Large intestine (tissue), 3 donors: Measurements from ENCODE around the gene BCAM. TPM values are rescaled to one million over a fixed set of nuclear protein-coding genes. Genes with fewer than 3 reads are reported as not detected.

Experiments used
- DNase-seq, 2 donors: peaks; one replicate each; pipeline versions ENCODE4 v3.0.0 to v3.0.0-alpha.2; 2013
- H3K27ac ChIP-seq: one replicate; pipeline ENCODE4 v1.5.1; 2013; ENCODE audit warnings: low read length
- H3K27me3 ChIP-seq: 2 replicates; pipeline ENCODE4 v1.6.1; 2013; ENCODE audit warnings: low read length; ENCODE audit not compliant: control insufficient read depth, insufficient read depth
- H3K36me3 ChIP-seq: 2 replicates; pipeline ENCODE4 v1.6.1; 2013; ENCODE audit warnings: low read length; ENCODE audit not compliant: control insufficient read depth, insufficient read depth
- H3K4me1 ChIP-seq: one replicate; pipeline ENCODE4 v1.6.1; 2013; ENCODE audit warnings: low read length; ENCODE audit not compliant: control insufficient read depth, insufficient read depth
- H3K4me3 ChIP-seq: one replicate; pipeline ENCODE4 v1.5.1; 2013; ENCODE audit warnings: low read length
- H3K9me3 ChIP-seq: one replicate; pipeline ENCODE4 v1.6.1; 2013; ENCODE audit warnings: mild to moderate bottlenecking, low read depth, low read length, moderate library complexity; ENCODE audit not compliant: control insufficient read depth
- WGBS: methylation state at CpG from one replicate; pipeline ENCODE4 v1.1.5; 2013; ENCODE audit warnings: low lambda C conversion rate; ENCODE audit not compliant: insufficient coverage; 5-methylcytosine and 5-hydroxymethylcytosine counted together
- polyA plus RNA-seq: library from polyadenylated mRNA; unstranded; fragments of 120-200 nt; gene quantifications from one replicate; pipeline ENCODE4 v1.2.1, GENCODE V29; 2013

BCAM gene
- polyA plus RNA-seq, 1 donor: 154 TPM

DNA sequence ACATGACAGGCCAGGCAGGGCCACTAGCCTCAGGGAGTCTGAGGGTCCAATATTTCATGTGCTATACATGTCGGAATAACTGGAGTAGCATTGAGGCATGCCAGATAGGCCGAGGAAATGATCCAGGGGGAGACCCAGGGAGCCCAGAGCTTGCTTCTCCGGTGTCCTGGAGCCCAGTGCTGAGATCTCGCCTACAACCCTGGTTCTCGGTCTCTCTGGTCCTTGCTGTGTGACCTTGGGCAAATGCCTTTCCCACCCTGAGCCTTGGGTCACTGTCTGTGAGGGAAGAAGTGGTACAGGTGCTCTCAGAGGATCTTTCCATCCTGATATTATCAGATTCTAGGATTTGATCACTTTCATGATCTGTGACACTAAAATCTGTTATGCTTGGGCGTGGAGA is 19.9 kb upstream of the BCAM start:
- DNase-seq: no peak
- no CpG with 5 or more reads among the region's 6 CpGs for WGBS
- H3K36me3 ChIP-seq: peaks cover 61% of the 10 kb centered on the region

GRCh38 chr19:44789943-44790483 is 18.9 kb upstream of the BCAM start:
- Histone ChIP-seq H3K27me3 (no peaks in the 10 kb centered on the region), H3K4me1 (no peaks in the 10 kb centered on the region), H3K36me3 (peaks cover 62% of the 10 kb centered on the region), H3K27ac (no peak overlapping the region), H3K4me3 (no peak overlapping the region), H3K9me3 (no peaks in the 10 kb centered on the region)
- no peak for DNase-seq
- WGBS: no CpG with 5 or more reads among the region's 13 CpGs

More for the DNA sequence above, 19.9 kb upstream of the BCAM start:
- Histone ChIP-seq H3K4me3 (no peak overlapping the region), H3K4me1 (peaks cover 4% of the 10 kb centered on the region), H3K27me3 (no peaks in the 10 kb centered on the region), H3K27ac (no peak overlapping the region), H3K9me3 (no peaks in the 10 kb centered on the region)

- Histone ChIP-seq H3K4me3 (no peak overlapping the region), H3K36me3 (peaks cover 64% of the 10 kb centered on the region), H3K9me3 (no peaks in the 10 kb centered on the region), H3K27ac (no peak overlapping the region), H3K4me1 (no peaks in the 10 kb centered on the region), H3K27me3 (no peaks in the 10 kb centered on the region)
- no peak for DNase-seq
- no CpG with 5 or more reads among the region's 9 CpGs for WGBS
Observed at GRCh38 chr19:44792281-44792680, 16.6 kb upstream of the BCAM start.

DNA sequence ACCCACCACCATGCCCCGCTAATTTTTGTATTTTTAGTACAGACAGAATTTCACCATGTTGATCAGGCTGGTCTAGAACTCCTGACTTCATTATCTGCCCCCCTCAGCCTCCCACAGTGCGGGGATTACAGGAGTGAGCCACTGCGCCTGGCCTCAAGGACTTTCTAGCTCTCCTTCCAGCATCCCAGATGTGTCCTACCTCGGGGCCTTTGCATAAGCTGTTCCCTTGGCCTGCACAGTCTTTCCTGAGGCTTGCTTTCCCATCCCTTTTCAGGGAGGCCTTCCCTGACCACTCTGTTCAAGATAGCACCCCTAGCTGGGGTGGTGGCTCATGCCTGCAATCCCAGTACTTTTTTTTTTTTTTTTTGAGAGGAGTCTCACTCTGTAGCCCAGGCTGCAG is 14.3 kb upstream of the BCAM start:
- H3K4me1 ChIP-seq: no peaks in the 10 kb centered on the region
- peaks cover 65% of the 10 kb centered on the region for H3K36me3 ChIP-seq
- DNase-seq: no peak
- no peaks in the 10 kb centered on the region for H3K9me3 ChIP-seq
- no peaks in the 10 kb centered on the region for H3K27me3 ChIP-seq
- no CpG with 5 or more reads among the region's 4 CpGs for WGBS
- no peak overlapping the region for H3K4me3 ChIP-seq
- no peak overlapping the region for H3K27ac ChIP-seq

DNA sequence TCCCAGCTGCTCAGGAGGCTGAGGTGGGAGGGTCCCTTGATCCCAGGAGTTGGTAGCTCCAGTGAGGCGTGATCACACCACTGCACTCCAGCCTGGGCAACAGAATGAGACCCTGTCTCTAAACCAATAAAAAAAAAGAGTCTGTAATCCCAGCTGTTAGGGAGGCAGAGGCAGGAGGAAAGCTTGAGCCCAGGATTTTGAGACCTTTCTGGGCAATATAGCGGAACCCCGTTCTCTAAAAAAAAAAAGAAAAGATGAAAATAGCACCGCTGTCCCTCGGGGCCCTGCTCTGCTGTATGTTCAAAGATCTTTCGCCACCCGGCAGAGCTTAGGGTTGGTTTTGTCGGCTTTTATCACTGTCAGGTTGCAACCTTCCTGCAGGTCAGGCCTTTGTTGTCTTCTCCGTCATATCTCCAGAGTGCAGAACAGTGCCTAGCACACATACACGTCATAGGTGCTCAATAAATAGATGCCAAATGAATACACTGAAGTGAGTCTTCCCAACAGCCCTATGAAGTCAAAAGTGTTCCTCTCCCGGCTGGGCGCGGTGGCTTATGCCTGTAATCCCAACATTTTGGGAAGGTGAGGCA is 13.4 kb upstream of the BCAM start:
- no peak overlapping the region for H3K4me3 ChIP-seq
- H3K27ac ChIP-seq: no peak overlapping the region
- no peak for DNase-seq
- peaks cover 58% of the 10 kb centered on the region for H3K36me3 ChIP-seq
- no CpG with 5 or more reads among the region's 13 CpGs for WGBS
- peaks cover 4% of the 10 kb centered on the region for H3K4me1 ChIP-seq
- no peaks in the 10 kb centered on the region for H3K27me3 ChIP-seq
- H3K9me3 ChIP-seq: no peaks in the 10 kb centered on the region

DNA sequence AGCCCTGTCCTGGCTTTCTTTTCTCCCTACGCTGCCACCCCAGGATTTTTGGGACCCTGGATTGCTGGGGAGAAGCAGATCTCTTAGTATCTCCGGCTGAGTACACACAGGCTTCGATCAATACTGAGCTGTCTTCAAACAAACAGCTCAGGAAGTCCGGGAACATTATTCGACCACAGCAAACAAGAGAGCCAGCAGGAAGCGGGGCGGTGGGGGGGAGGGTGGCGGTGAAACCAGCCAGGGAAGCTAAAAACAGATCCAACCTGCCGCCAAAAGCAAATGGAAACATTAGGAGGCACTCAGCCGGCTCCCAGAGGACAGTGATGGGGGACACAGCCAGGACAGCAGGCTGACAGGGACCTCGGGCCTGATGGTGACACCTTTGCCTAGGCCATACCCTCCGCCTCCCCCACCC is 12.2 kb upstream of the BCAM start:
- Histone ChIP-seq H3K36me3 (peaks cover 49% of the 10 kb centered on the region), H3K4me1 (peaks cover 4% of the 10 kb centered on the region), H3K27ac (no peak overlapping the region), H3K4me3 (no peak overlapping the region), H3K9me3 (no peaks in the 10 kb centered on the region), H3K27me3 (no peaks in the 10 kb centered on the region)
- no peak for DNase-seq
- WGBS: no CpG with 5 or more reads among the region's 12 CpGs

GRCh38 chr19:44799627-44800346 is 9.1 kb upstream of the BCAM start:
- H3K27ac ChIP-seq: no peak overlapping the region
- no peak overlapping the region for H3K4me3 ChIP-seq
- H3K36me3 ChIP-seq: peaks cover 35% of the 10 kb centered on the region
- DNase-seq: no peak
- no peaks in the 10 kb centered on the region for H3K9me3 ChIP-seq
- H3K4me1 ChIP-seq: peaks cover 4% of the 10 kb centered on the region
- no peaks in the 10 kb centered on the region for H3K27me3 ChIP-seq
- 96% methylated on average over 2 of the region's 10 CpGs for WGBS

- H3K4me3 ChIP-seq: no peak overlapping the region
- no peak overlapping the region for H3K27ac ChIP-seq
- peaks cover 33% of the 10 kb centered on the region for H3K36me3 ChIP-seq
- no peaks in the 10 kb centered on the region for H3K9me3 ChIP-seq
- no CpG with 5 or more reads among the region's 3 CpGs for WGBS
- peaks cover 4% of the 10 kb centered on the region for H3K4me1 ChIP-seq
- peak; percentile 82 to 84 for DNase-seq
- no peaks in the 10 kb centered on the region for H3K27me3 ChIP-seq
Observed at GRCh38 chr19:44800461-44800860, 8.4 kb upstream of the BCAM start.

DNA sequence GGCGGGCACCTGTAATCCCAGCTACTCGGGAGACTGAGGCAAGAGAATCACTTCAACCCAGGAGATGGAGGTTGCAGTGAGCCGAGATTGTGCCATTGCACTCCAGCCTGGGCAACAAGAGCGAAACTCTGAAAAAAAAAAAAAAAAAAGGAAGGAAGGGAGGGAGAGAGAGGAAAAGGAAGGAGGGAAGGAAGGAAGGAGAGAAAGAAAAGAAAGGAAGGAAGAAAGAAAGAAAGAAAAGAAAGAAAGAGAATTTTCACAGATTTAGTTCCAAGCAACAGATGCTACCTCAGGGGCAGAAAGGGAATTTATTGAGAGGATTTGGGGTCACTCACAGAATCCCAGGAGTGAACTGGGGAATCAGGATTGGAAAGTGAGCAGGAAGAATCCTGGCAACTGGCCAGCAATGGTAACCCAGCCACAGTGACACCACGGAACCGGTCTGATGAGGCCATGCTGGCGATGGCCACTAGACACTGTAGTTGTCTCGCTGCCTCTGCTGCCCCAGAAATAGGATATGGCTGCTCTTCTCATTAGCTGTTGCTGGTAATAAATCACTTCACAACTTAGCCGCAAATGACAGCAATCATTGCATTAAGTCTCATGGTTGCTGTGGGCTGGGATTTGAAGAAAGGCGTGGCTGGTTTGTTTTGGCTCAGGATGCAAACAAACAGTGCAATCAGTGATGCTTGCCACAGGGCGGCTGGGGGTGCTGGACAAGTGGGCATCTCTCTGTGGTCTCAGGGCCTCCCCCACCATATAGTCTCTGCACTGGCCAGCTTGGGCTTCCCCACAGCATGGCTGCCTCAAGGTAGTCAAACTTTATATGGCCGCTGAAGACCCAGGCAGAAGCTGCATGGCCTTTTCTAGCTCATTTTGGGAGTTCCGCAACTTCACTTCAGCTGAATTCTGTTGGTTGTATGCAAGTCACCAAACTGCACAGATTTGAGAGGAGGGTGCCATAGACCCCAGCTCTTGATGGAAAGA is 5.2 kb upstream of the BCAM start:
- DNase-seq: no peak
- 100% methylated on average over 2 of the region's 13 CpGs for WGBS
- H3K9me3 ChIP-seq: no peaks in the 10 kb centered on the region
- H3K27ac ChIP-seq: no peak overlapping the region
- H3K27me3 ChIP-seq: no peaks in the 10 kb centered on the region
- peaks cover 15% of the 10 kb centered on the region for H3K36me3 ChIP-seq
- no peak overlapping the region for H3K4me3 ChIP-seq
- peaks cover 19% of the 10 kb centered on the region for H3K4me1 ChIP-seq

DNA sequence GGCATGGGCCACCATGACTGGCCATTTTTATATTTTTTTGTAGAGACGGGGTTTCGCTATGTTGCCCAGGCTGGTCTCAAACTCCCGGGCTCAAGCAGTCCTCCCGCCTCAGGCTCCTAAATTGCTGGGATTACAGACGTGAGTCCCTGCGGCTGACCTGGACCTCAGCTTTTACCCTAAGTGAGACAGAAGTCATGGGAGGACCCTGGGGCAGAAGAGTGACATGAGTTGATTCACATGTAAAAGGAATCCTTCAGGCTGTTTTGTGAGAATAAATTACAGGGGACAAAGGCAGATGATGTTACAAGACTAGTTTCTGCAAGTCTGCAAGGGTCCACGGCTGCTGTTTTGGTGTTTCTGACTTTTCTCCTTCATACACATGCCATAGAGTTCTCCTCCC is 2.6 kb upstream of the BCAM start:
- Histone ChIP-seq H3K27me3 (no peaks in the 10 kb centered on the region), H3K4me1 (peaks cover 29% of the 10 kb centered on the region), H3K27ac (no peak overlapping the region), H3K4me3 (no peak overlapping the region), H3K9me3 (no peaks in the 10 kb centered on the region), H3K36me3 (peaks cover 11% of the 10 kb centered on the region)
- DNase-seq: no peak
- WGBS: no CpG with 5 or more reads among the region's 7 CpGs
